ENCODE measurements around the gene MARVELD3.

MARVELD3 gene

DNA sequence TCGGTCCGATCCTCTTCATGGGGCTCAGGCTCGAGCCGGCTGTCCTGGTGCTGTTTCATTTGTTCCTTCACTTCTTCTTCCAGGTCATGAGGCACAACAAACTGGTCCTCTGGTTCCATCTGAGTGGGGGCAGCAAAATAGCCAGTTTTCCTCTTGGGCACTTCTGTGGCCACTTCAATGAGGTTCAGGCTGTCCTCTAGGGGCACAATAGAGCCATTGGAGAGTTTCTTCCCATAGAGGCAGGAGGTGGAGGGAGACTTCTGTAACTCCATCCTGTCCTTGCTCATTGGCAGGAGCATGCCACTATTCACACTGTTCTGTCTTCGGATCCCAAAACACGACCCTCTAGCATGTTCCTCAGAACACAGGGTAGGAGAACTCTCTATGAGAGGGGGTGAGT is 22.9 kb downstream of the MARVELD3 start:
- Histone ChIP-seq H3K4me1 (ENCODE audit: insufficient read depth, poor library complexity, severe bottlenecking) (no peaks in the 10 kb centered on the region), H3K27ac (ENCODE audit: poor library complexity, severe bottlenecking) (no peak overlapping the region), H3K36me3 (ENCODE audit: low read depth) (peaks cover 55% of the 10 kb centered on the region), H3K4me3 (ENCODE audit: severe bottlenecking) (no peak overlapping the region), H3K9me3 (ENCODE audit: severe bottlenecking) (no peaks in the 10 kb centered on the region), H3K27me3 (ENCODE audit: insufficient read depth, poor library complexity, severe bottlenecking) (no peaks in the 10 kb centered on the region)
- DNase-seq (ENCODE audit: low spot score) (no peak), ATAC-seq (ENCODE audit: low read depth) (peak; percentile 40; the same call in 1 of the 3 replicates)
- TF ChIP-seq, protein P1, sequence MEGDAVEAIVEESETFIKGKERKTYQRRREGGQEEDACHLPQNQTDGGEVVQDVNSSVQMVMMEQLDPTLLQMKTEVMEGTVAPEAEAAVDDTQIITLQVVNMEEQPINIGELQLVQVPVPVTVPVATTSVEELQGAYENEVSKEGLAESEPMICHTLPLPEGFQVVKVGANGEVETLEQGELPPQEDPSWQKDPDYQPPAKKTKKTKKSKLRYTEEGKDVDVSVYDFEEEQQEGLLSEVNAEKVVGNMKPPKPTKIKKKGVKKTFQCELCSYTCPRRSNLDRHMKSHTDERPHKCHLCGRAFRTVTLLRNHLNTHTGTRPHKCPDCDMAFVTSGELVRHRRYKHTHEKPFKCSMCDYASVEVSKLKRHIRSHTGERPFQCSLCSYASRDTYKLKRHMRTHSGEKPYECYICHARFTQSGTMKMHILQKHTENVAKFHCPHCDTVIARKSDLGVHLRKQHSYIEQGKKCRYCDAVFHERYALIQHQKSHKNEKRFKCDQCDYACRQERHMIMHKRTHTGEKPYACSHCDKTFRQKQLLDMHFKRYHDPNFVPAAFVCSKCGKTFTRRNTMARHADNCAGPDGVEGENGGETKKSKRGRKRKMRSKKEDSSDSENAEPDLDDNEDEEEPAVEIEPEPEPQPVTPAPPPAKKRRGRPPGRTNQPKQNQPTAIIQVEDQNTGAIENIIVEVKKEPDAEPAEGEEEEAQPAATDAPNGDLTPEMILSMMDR (IDR thresholded peaks at IDR 0.05; ENCODE audit: poor library complexity, severe bottlenecking) = peak; percentile 30

DNA sequence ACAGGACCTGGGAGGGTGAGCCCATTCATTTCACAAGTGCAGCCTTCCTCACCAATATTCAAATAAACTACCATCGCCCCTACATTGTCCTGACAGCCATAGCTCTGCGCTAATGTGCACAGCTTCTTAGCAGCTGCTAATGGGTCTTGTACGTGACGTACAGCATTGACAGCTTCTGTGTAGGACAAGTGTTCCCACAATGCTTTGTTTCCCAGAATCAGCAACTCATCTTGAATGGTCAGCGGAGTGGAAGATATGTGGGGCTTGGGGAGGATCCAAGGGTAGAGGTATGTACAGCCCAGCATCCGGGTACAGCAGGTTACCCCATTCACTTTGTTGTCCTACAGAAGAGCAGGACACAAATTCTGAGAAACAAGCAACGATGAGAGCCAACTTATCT is 23.7 kb downstream of the MARVELD3 start:
- Histone ChIP-seq H3K4me1 (ENCODE audit: insufficient read depth, poor library complexity, severe bottlenecking) (no peaks in the 10 kb centered on the region), H3K27me3 (ENCODE audit: insufficient read depth, poor library complexity, severe bottlenecking) (no peaks in the 10 kb centered on the region), H3K36me3 (ENCODE audit: low read depth) (peaks cover 58% of the 10 kb centered on the region), H3K4me3 (ENCODE audit: severe bottlenecking) (no peak overlapping the region), H3K27ac (ENCODE audit: poor library complexity, severe bottlenecking) (no peak overlapping the region), H3K9me3 (ENCODE audit: severe bottlenecking) (no peaks in the 10 kb centered on the region)
- TF ChIP-seq, protein P1 (IDR thresholded peaks at IDR 0.05; ENCODE audit: poor library complexity, severe bottlenecking) = no peak
- DNase-seq (ENCODE audit: low spot score) (no peak), ATAC-seq (ENCODE audit: low read depth) (no peak)

DNA sequence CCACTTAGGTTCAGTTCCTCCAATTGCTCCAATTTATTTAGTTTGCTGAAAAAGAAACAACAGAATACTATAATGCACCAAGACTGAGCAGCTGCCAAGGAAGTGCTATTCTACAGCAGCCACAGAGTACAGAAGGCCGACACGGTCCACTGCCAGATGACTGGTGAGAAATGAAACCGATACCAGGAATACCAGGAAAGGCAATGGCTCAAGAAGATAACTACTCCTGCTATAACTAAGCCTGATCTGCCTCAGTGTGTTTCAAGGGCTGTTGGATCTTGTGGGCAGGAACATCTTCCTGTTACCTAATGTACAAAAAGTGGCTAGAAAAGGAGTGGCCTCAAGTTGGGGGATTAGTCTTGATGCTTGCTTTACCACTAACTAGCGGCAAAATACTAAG is 32.8 kb downstream of the MARVELD3 start:
- no peak for ATAC-seq (ENCODE audit: low read depth)

DNA sequence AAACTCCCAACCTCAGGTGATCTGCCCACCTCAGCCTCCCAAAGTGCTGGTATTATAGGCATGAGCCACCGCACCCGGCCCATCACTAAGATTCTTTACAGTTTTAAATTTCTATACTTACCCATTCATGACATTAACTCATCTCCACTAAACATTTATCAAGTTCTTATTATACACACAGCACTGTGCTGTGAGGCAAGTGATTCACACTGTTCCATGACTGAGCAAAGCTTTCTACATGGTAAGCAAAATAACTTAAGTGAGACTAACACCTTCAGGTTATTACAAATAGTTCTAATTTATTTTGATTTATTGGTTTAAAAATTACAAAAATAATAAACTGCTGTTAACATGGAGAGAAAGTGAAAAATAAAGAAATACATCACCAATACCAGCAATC is 33.5 kb downstream of the MARVELD3 start:
- Histone ChIP-seq H3K36me3 (ENCODE audit: low read depth) (peaks cover 80% of the 10 kb centered on the region), H3K27ac (ENCODE audit: poor library complexity, severe bottlenecking) (no peak overlapping the region), H3K9me3 (ENCODE audit: severe bottlenecking) (no peaks in the 10 kb centered on the region), H3K4me3 (ENCODE audit: severe bottlenecking) (no peak overlapping the region), H3K27me3 (ENCODE audit: insufficient read depth, poor library complexity, severe bottlenecking) (no peaks in the 10 kb centered on the region), H3K4me1 (ENCODE audit: insufficient read depth, poor library complexity, severe bottlenecking) (no peaks in the 10 kb centered on the region)
- ATAC-seq (ENCODE audit: low read depth) = no peak
- no peak for DNase-seq (ENCODE audit: low spot score)
- TF ChIP-seq, protein P1 (IDR thresholded peaks at IDR 0.05; ENCODE audit: poor library complexity, severe bottlenecking) = no peak

More for the DNA sequence above, 32.8 kb downstream of the MARVELD3 start:
- TF ChIP-seq, protein P1 (IDR thresholded peaks at IDR 0.05; ENCODE audit: poor library complexity, severe bottlenecking) = no peak
- Histone ChIP-seq H3K36me3 (ENCODE audit: low read depth) (peaks cover 82% of the 10 kb centered on the region), H3K27ac (ENCODE audit: poor library complexity, severe bottlenecking) (no peak overlapping the region), H3K27me3 (ENCODE audit: insufficient read depth, poor library complexity, severe bottlenecking) (no peaks in the 10 kb centered on the region), H3K4me3 (ENCODE audit: severe bottlenecking) (no peak overlapping the region), H3K4me1 (ENCODE audit: insufficient read depth, poor library complexity, severe bottlenecking) (no peaks in the 10 kb centered on the region), H3K9me3 (ENCODE audit: severe bottlenecking) (no peaks in the 10 kb centered on the region)
- no peak for DNase-seq (ENCODE audit: low spot score)

DNA sequence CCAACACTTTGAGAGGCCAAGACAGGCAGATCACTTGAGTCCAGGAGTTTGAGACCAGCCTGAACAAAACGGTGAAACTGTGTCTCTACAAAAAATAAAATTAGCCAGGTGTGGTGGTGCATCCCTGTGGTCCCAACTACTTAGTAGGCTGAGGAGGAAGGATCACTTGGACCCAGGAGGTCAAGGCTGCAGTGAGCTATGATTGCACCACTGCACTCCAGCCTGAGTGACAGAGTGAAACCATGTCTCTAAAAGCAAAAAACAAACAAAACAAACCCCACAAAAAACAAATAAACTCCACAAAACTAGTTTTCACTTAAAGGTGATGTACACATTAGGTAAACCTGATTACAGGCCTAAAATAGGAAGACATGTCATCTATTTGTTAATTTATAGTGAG is 40.3 kb downstream of the MARVELD3 start:
- DNase-seq (ENCODE audit: low spot score) (no peak), ATAC-seq (ENCODE audit: low read depth) (no peak)
- TF ChIP-seq, protein P1 (IDR thresholded peaks at IDR 0.05; ENCODE audit: poor library complexity, severe bottlenecking) = no peak
- H3K36me3 ChIP-seq (ENCODE audit: low read depth) = peaks cover 82% of the 10 kb centered on the region
- no peak overlapping the region for H3K4me3 ChIP-seq (ENCODE audit: severe bottlenecking)
- no peak overlapping the region for H3K27ac ChIP-seq (ENCODE audit: poor library complexity, severe bottlenecking)
- no peaks in the 10 kb centered on the region for H3K9me3 ChIP-seq (ENCODE audit: severe bottlenecking)
- H3K27me3 ChIP-seq (ENCODE audit: insufficient read depth, poor library complexity, severe bottlenecking) = no peaks in the 10 kb centered on the region
- no peaks in the 10 kb centered on the region for H3K4me1 ChIP-seq (ENCODE audit: insufficient read depth, poor library complexity, severe bottlenecking)

Measured in RWPE2 (cell line).